HCT116 (cell line): Measurements from ENCODE around the gene DKK3. TPM values are rescaled to one million over a fixed set of nuclear protein-coding genes. Genes with fewer than 3 reads are reported as not detected.

Experiments
- ATAC-seq: fragments of 200-7000 bp; cut with Tn5 transposase; 2 replicates; pipeline ENCODE4 v1.9.1; 2020; ENCODE audit warnings: mild to moderate bottlenecking, moderate library complexity
- BruUV-seq: library from RNA; stranded (reverse); fragments of 400-500 nt; replicated peaks from 2 replicates; lab custom pipeline; 2021; lab: Mats Ljungman, UMichigan
- CTCF ChIA-PET: fragments of 300-600 bp; sonication (Branson Sonifier 250); formaldehyde crosslinking; loops from one replicate; lab custom pipeline; 2021; ENCODE audit warnings: antibody characterized with exemption; lab: Charles Lee
- POLR2A ChIA-PET: fragments of 300-600, 350-600 bp; sonication (Branson Sonifier 250); formaldehyde crosslinking; loops from one replicate; lab custom pipeline; 2021; ENCODE audit warnings: antibody characterized with exemption; lab: Charles Lee
- RAD21 ChIA-PET, 2 experiments: fragments of 300-600 bp; sonication (Branson Sonifier 250); formaldehyde crosslinking; loops; one replicate each; lab custom pipeline; 2023; ENCODE audit warnings: low total read pairs in 2 of 2; ENCODE audit not compliant: uncharacterized antibody in 2 of 2, unreplicated experiment in 2 of 2, low non-redundant PET in 1 of 2; lab: Charles Lee
- DNase-seq: peaks from one replicate; pipeline ENCODE4 v3.0.0-alpha.2; 2010; ENCODE audit warnings: low read depth, low spot score
- H2AFZ ChIP-seq: fragments of 200-600 bp; shearing (Covaris generic), sonication (generic); 2 replicates; pipeline ENCODE4 v1.6.1; 2017; ENCODE audit warnings: low read depth, mixed run types, mixed read lengths, antibody characterized with exemption, low read length; ENCODE audit not compliant: poor library complexity, severe bottlenecking
- H3K27ac ChIP-seq: 2 replicates; pipeline ENCODE4 v1.5.1; 2012; ENCODE audit warnings: low read depth, low read length
- H3K27me3 ChIP-seq: fragments of 200-600 bp; sonication (generic); 2 replicates; pipeline ENCODE4 v1.6.1; 2016; ENCODE audit warnings: mixed run types, low read length, mixed read lengths; ENCODE audit not compliant: insufficient read depth
- H3K36me3 ChIP-seq, 2 experiments: fragments of 200-500 bp in 1 of 2; fragments of 200-600 bp in 1 of 2; sonication (Bioruptor generic) in 1 of 2; sonication (generic) in 1 of 2; 2 replicates each; pipeline versions ENCODE4 v1.5.1 to v1.6.1; 2014 to 2016; ENCODE audit warnings: low read length in 2 of 2, inconsistent platforms in 1 of 2, mixed read lengths in 1 of 2, mixed run types in 1 of 2; ENCODE audit not compliant: insufficient read depth in 2 of 2, control insufficient read depth in 1 of 2
- H3K4me1 ChIP-seq, 2 experiments: fragments of 200-600 bp in 1 of 2; sonication (generic) in 1 of 2; 2 replicates each; pipeline versions ENCODE4 v1.5.1 to v1.6.1; 2012 to 2017; ENCODE audit warnings: low read length in 2 of 2, inconsistent platforms in 1 of 2, mild to moderate bottlenecking in 1 of 2, mixed read lengths in 1 of 2, mixed run types in 1 of 2, moderate library complexity in 1 of 2; ENCODE audit not compliant: insufficient read depth in 2 of 2, control insufficient read depth in 1 of 2
- H3K4me2 ChIP-seq: fragments of 200-600 bp; sonication (generic); 2 replicates; pipeline ENCODE4 v1.6.1; 2017; ENCODE audit warnings: mixed run types, low read length, mixed read lengths
- H3K4me3 ChIP-seq, 2 experiments: fragments of 200-600 bp in 1 of 2; sonication (generic) in 1 of 2; replicated peaks in 1 of 2; 2 replicates each; pipeline ENCODE4 v1.5.1; 2011 to 2016; ENCODE audit warnings: low read length in 2 of 2, control low read depth in 1 of 2, low read depth in 1 of 2, mild to moderate bottlenecking in 1 of 2, mixed read lengths in 1 of 2, mixed run types in 1 of 2
- H3K79me2 ChIP-seq: fragments of 200-600 bp; sonication (generic); 2 replicates; pipeline ENCODE4 v1.6.1; 2017; ENCODE audit warnings: mild to moderate bottlenecking, mixed run types, low read length, moderate library complexity, mixed read lengths; ENCODE audit not compliant: insufficient read depth
- H3K9ac ChIP-seq: fragments of 200-600 bp; sonication (generic); 2 replicates; pipeline ENCODE4 v1.6.1; 2016; ENCODE audit warnings: low read length, mixed read lengths
- H3K9me2 ChIP-seq: fragments of 200-600 bp; sonication (generic), shearing (Covaris generic); 2 replicates; pipeline ENCODE4 v1.6.1; 2017; ENCODE audit warnings: mixed run types, mild to moderate bottlenecking, moderate library complexity; ENCODE audit not compliant: insufficient read depth
- H3K9me3 ChIP-seq, 2 experiments: fragments of 200-500 bp in 1 of 2; fragments of 200-600 bp in 1 of 2; sonication (Bioruptor generic) in 1 of 2; sonication (generic) in 1 of 2; 2 replicates each; pipeline ENCODE4 v1.6.1; 2014 to 2017; ENCODE audit warnings: low read length in 2 of 2, mixed read lengths in 2 of 2, inconsistent platforms in 1 of 2, low read depth in 1 of 2, mild to moderate bottlenecking in 1 of 2, mixed run types in 1 of 2, moderate library complexity in 1 of 2; ENCODE audit not compliant: control insufficient read depth in 1 of 2, insufficient read depth in 1 of 2
- H4K20me1 ChIP-seq: fragments of 200-600 bp; sonication (generic), shearing (Covaris generic); 2 replicates; pipeline ENCODE4 v1.6.1; 2017; ENCODE audit warnings: mixed run types, mild to moderate bottlenecking, moderate library complexity; ENCODE audit not compliant: insufficient read depth
- CBX3 ChIP-seq: IDR thresholded peaks from 2 replicates; pipeline ENCODE4 v1.6.1; 2012; ENCODE audit warnings: low read depth
- EZH2phosphoT487 ChIP-seq: fragments of 200-600 bp; IDR thresholded peaks from 2 replicates; pipeline ENCODE4 v1.6.1; 2018; ENCODE audit warnings: antibody characterized with exemption, borderline replicate concordance
- FOSL1 ChIP-seq: IDR thresholded peaks from 2 replicates; pipeline ENCODE4 v1.6.1; 2012; ENCODE audit warnings: low read depth
- POLR2A ChIP-seq: IDR thresholded peaks from 2 replicates; pipeline ENCODE4 v1.7.0; 2011; ENCODE audit warnings: borderline replicate concordance; ENCODE audit not compliant: insufficient read depth, insufficient read length; ENCODE audit errors: extremely low read depth
- RAD21 ChIP-seq: IDR thresholded peaks from 2 replicates; pipeline ENCODE4 v1.6.1; 2012; ENCODE audit warnings: low read depth, mild to moderate bottlenecking
- SIN3A ChIP-seq: IDR thresholded peaks from 2 replicates; pipeline ENCODE4 v1.6.1; 2012; ENCODE audit warnings: low read depth
- SRF ChIP-seq: IDR thresholded peaks from 2 replicates; pipeline ENCODE4 v1.6.1; 2012; ENCODE audit warnings: low read depth
- YY1 ChIP-seq: IDR thresholded peaks from 2 replicates; pipeline ENCODE4 v1.6.1; 2011; ENCODE audit warnings: low read length, low read depth, moderate library complexity, mild to moderate bottlenecking; ENCODE audit not compliant: insufficient replicate concordance; ENCODE audit errors: extremely low read depth
- ZFX ChIP-seq: fragments of 450-650 bp; IDR thresholded peaks from 2 replicates; pipeline ENCODE4 v1.6.1; 2017
- intact Hi-C: fragments of 100-400 bp; cut with micrococcal nuclease; formaldehyde crosslinking; loops from 2 replicates; pipeline ENCODE4 v1.10.0; 2022
- total RNA-seq: library from RNA; stranded (reverse); gene quantifications from one replicate; pipeline ENCODE4 v1.2.1, GENCODE V29; 2021; ENCODE audit not compliant: unreplicated experiment
- TF ChIP-seq, protein P1 (sequence below): IDR thresholded peaks from 2 replicates; pipeline ENCODE4 v1.6.1; 2012; ENCODE audit warnings: low read depth
- TF ChIP-seq, protein P2 (sequence below), 3 experiments: fragments of 200-600 bp in 1 of 3; sonication (generic) in 1 of 3; IDR thresholded peaks in 2 of 3; conservative IDR thresholded peaks in 1 of 3; 2 replicates each; pipeline ENCODE4 v1.5.1; 2012 to 2017; ENCODE audit warnings: low read depth in 2 of 3, low read length in 2 of 3, antibody characterized with exemption in 1 of 3, borderline replicate concordance in 1 of 3, control low read depth in 1 of 3, mild to moderate bottlenecking in 1 of 3, mixed read lengths in 1 of 3, mixed run types in 1 of 3, moderate library complexity in 1 of 3; ENCODE audit not compliant: insufficient read depth in 1 of 3
- TF ChIP-seq, protein P3 (sequence below): IDR thresholded peaks from 2 replicates; pipeline ENCODE4 v1.6.1; 2011; ENCODE audit warnings: mild to moderate bottlenecking, low read length, moderate library complexity; ENCODE audit not compliant: insufficient replicate concordance; ENCODE audit errors: extremely low read depth

DKK3 gene
- total RNA-seq, 1 experiment from 2014 or later = 0.49 TPM

DNA sequence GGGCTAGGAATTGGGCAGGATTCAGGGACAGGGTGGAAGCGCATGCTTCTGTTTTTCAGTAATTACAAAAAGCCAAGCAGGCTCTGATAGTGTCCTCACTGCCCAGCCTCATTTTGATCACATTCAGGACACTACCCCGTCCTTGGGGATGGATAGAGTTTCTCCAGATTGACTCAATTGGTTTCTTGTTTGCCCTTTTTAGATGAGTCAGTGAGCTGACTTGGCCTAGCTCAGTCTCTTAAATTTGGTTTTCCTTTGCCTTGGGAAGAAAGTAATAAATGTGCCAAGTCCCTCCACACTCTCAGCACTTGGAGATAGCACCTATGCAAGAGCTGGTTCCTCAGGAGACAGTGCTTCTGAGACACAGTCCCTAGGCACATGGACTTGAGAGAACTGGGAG lies 25.5 kb downstream of the DKK3 start (continued):
- TF ChIP-seq, protein P1, sequence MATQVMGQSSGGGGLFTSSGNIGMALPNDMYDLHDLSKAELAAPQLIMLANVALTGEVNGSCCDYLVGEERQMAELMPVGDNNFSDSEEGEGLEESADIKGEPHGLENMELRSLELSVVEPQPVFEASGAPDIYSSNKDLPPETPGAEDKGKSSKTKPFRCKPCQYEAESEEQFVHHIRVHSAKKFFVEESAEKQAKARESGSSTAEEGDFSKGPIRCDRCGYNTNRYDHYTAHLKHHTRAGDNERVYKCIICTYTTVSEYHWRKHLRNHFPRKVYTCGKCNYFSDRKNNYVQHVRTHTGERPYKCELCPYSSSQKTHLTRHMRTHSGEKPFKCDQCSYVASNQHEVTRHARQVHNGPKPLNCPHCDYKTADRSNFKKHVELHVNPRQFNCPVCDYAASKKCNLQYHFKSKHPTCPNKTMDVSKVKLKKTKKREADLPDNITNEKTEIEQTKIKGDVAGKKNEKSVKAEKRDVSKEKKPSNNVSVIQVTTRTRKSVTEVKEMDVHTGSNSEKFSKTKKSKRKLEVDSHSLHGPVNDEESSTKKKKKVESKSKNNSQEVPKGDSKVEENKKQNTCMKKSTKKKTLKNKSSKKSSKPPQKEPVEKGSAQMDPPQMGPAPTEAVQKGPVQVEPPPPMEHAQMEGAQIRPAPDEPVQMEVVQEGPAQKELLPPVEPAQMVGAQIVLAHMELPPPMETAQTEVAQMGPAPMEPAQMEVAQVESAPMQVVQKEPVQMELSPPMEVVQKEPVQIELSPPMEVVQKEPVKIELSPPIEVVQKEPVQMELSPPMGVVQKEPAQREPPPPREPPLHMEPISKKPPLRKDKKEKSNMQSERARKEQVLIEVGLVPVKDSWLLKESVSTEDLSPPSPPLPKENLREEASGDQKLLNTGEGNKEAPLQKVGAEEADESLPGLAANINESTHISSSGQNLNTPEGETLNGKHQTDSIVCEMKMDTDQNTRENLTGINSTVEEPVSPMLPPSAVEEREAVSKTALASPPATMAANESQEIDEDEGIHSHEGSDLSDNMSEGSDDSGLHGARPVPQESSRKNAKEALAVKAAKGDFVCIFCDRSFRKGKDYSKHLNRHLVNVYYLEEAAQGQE = no peak

DNA sequence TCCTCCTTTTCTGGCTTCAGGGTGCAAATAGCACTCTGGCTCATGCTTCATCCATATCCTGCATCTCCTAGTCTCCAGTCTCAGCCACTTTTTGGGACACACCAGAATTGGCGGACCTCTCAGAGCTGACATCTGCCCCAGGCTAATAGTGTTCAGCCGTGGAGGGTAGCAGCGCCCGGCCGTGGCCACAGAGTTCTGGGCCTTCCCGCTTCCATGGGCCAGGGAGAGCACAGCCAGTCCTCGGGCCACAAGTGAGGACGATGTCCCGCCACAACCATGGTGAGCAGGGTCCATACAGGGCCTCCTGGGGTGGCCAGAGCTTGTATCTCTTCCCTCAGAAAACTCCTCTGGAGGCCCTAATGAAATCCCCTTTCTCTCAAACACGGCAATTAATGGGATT lies 26.0 kb downstream of the DKK3 start:
- Histone ChIP-seq H4K20me1 (no peaks in the 10 kb centered on the region), H3K4me1 (peaks cover 4 to 24% of the 10 kb centered on the region in 2 experiments), H3K79me2 (no peaks in the 10 kb centered on the region), H3K36me3 (no peaks in the 10 kb centered on the region), H3K9ac (no peak overlapping the region)
- BruUV-seq = no TSS peak
- intact Hi-C loops = no loop called here
- CTCF ChIA-PET = interaction anchor here (0.8 kb wide), 1 partner anchor 15 kb away, joined by 3 read pairs; no protein-coding TSS in a partner anchor
- no peak for ATAC-seq
- TF ChIP-seq, protein P2, sequence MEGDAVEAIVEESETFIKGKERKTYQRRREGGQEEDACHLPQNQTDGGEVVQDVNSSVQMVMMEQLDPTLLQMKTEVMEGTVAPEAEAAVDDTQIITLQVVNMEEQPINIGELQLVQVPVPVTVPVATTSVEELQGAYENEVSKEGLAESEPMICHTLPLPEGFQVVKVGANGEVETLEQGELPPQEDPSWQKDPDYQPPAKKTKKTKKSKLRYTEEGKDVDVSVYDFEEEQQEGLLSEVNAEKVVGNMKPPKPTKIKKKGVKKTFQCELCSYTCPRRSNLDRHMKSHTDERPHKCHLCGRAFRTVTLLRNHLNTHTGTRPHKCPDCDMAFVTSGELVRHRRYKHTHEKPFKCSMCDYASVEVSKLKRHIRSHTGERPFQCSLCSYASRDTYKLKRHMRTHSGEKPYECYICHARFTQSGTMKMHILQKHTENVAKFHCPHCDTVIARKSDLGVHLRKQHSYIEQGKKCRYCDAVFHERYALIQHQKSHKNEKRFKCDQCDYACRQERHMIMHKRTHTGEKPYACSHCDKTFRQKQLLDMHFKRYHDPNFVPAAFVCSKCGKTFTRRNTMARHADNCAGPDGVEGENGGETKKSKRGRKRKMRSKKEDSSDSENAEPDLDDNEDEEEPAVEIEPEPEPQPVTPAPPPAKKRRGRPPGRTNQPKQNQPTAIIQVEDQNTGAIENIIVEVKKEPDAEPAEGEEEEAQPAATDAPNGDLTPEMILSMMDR (IDR thresholded peaks at IDR 0.05 in 2 of 3, conservative IDR thresholded peaks at IDR 0.05 in 1 of 3; ENCODE audit: borderline replicate concordance in 1 of 3, insufficient read depth in 1 of 3, low read depth in 2 of 3, low read length in 2 of 3) = no peak
- TF ChIP-seq RAD21 (no peak), SRF (no peak), YY1 (no peak), SIN3A (no peak), EZH2phosphoT487 (no peak), POLR2A (no peak), ZFX (no peak), FOSL1 (no peak), CBX3 (no peak)
- TF ChIP-seq, protein P3, sequence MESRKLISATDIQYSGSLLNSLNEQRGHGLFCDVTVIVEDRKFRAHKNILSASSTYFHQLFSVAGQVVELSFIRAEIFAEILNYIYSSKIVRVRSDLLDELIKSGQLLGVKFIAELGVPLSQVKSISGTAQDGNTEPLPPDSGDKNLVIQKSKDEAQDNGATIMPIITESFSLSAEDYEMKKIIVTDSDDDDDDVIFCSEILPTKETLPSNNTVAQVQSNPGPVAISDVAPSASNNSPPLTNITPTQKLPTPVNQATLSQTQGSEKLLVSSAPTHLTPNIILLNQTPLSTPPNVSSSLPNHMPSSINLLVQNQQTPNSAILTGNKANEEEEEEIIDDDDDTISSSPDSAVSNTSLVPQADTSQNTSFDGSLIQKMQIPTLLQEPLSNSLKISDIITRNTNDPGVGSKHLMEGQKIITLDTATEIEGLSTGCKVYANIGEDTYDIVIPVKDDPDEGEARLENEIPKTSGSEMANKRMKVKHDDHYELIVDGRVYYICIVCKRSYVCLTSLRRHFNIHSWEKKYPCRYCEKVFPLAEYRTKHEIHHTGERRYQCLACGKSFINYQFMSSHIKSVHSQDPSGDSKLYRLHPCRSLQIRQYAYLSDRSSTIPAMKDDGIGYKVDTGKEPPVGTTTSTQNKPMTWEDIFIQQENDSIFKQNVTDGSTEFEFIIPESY = no peak
- TF ChIP-seq, protein P1 = no peak
- TF ChIP-seq, all 23 proteins: peak for 0
- H3K4me3 ChIP-seq = no peak overlapping the region
- H3K9me3 ChIP-seq = no peaks in the 10 kb centered on the region; a peak in 1 of 4 replicates
- H3K27me3 ChIP-seq = no peaks in the 10 kb centered on the region
- RAD21 ChIA-PET = interaction anchor here in 1 of 2 experiments (0.6 kb wide), 1 partner anchor 63 kb away, joined by 5 read pairs; no protein-coding TSS in a partner anchor
- POLR2A ChIA-PET = no interaction called here
- H3K27ac ChIP-seq = no peak overlapping the region
- H3K9me2 ChIP-seq = no peaks in the 10 kb centered on the region
- H3K4me2 ChIP-seq = no peak overlapping the region
- no peak overlapping the region for H2AFZ ChIP-seq
- DNase-seq = no peak
